Keratinocyte (primary cell): ENCODE data around the gene SLC1A2. TPM values are rescaled to one million over a fixed set of nuclear protein-coding genes. Genes with fewer than 3 reads are reported as not detected.

ENCODE experiments used
- DNase-seq: peaks from one replicate; pipeline ENCODE4 v3.0.0-alpha.2; 2011; ENCODE audit warnings: low read depth, missing footprints, low spot score
- FAIRE-seq: peaks from 2 replicates; lab custom pipeline; 2011; peaks lifted over from hg19 to GRCh38; lab: Jason Lieb, UNC
- H2AFZ ChIP-seq: 2 replicates; pipeline ENCODE4 v1.6.0; 2012; ENCODE audit warnings: low read length, control low read depth, inconsistent platforms; ENCODE audit not compliant: control insufficient read depth
- H3K27ac ChIP-seq: 2 replicates; pipeline ENCODE4 v1.5.1; 2011; ENCODE audit warnings: low read length; ENCODE audit not compliant: control insufficient read depth, insufficient read depth
- H3K27me3 ChIP-seq: 3 replicates; pipeline ENCODE4 v1.6.0; 2011; ENCODE audit warnings: low read length; ENCODE audit not compliant: control insufficient read depth, insufficient read depth; ENCODE audit errors: extremely low read depth
- H3K36me3 ChIP-seq, 2 experiments: 2 replicates in 1 of 2; 3 replicates in 1 of 2; pipeline ENCODE4 v1.5.1; 2011; ENCODE audit warnings: low read length in 2 of 2, mild to moderate bottlenecking in 1 of 2; ENCODE audit not compliant: control insufficient read depth in 2 of 2, insufficient read depth in 2 of 2; ENCODE audit errors: extremely low read depth in 1 of 2
- H3K4me1 ChIP-seq: 3 replicates; pipeline ENCODE4 v1.5.1; 2011; ENCODE audit warnings: low read length; ENCODE audit not compliant: control insufficient read depth, insufficient read depth; ENCODE audit errors: extremely low read depth
- H3K4me2 ChIP-seq: 3 replicates; pipeline ENCODE4 v1.6.0; 2011; ENCODE audit warnings: low read depth, low read length; ENCODE audit not compliant: control insufficient read depth, insufficient read depth; ENCODE audit errors: extremely low read depth
- H3K4me3 ChIP-seq, 3 experiments: fragments of 200-600 bp in 1 of 3; sonication (generic) in 1 of 3; 2 replicates in 2 of 3; 3 replicates in 1 of 3; pipeline ENCODE4 v1.5.1; 2011 to 2016; ENCODE audit warnings: low read length in 3 of 3, mild to moderate bottlenecking in 3 of 3, control low read depth in 2 of 3, inconsistent platforms in 1 of 3, low read depth in 1 of 3, mixed read lengths in 1 of 3, mixed run types in 1 of 3, moderate library complexity in 1 of 3; ENCODE audit not compliant: control insufficient read depth in 2 of 3, insufficient read depth in 2 of 3; ENCODE audit errors: extremely low read depth in 1 of 3
- H3K79me2 ChIP-seq: 2 replicates; pipeline ENCODE4 v1.6.0; 2012; ENCODE audit warnings: low read length; ENCODE audit not compliant: control insufficient read depth, insufficient read depth
- H3K9ac ChIP-seq: 3 replicates; pipeline ENCODE4 v1.6.0; 2011; ENCODE audit warnings: low read length; ENCODE audit not compliant: control insufficient read depth, insufficient read depth; ENCODE audit errors: extremely low read depth
- H3K9me1 ChIP-seq: 3 replicates; pipeline ENCODE4 v1.6.0; 2011; ENCODE audit warnings: low read length; ENCODE audit not compliant: control insufficient read depth, insufficient read depth; ENCODE audit errors: extremely low read depth
- H3K9me3 ChIP-seq: 2 replicates; pipeline ENCODE4 v1.5.1; 2012; ENCODE audit warnings: low read depth, low read length; ENCODE audit not compliant: control insufficient read depth
- H4K20me1 ChIP-seq: 3 replicates; pipeline ENCODE4 v1.6.0; 2011; ENCODE audit warnings: low read length; ENCODE audit not compliant: control insufficient read depth, insufficient read depth; ENCODE audit errors: extremely low read depth
- EZH2 ChIP-seq: IDR thresholded peaks from one replicate; pipeline ENCODE4 v1.6.1; 2012; ENCODE audit warnings: inconsistent platforms, mild to moderate bottlenecking, low read length, moderate library complexity
- dilution Hi-C: fragments of 300-500 bp; cut with MboI; formaldehyde crosslinking; loops from one replicate; pipeline ENCODE4 v1.7.0; 2020; ENCODE audit warnings: low sequenced_read_pairs; ENCODE audit not compliant: extremely low pct_ligation_motif_present
- polyA plus RNA-seq, 5 experiments: library from polyadenylated mRNA; depleted of rRNA in 3 of 5; stranded (reverse) in 3 of 5; stranded (forward) in 1 of 5; unstranded in 1 of 5; fragments of >200 nt; gene quantifications; 1 replicate in 1 of 5; 2 replicates in 3 of 5; 3 replicates in 1 of 5; pipeline versions ENCODE4 v1.2.1 to v1.2.3, GENCODE V29; 2011 to 2012; ENCODE audit warnings: missing spikeins in 2 of 5, low read depth in 1 of 5, low replicate concordance in 1 of 5
- TF ChIP-seq, protein P1 (sequence below), 3 experiments: IDR thresholded peaks in 1 of 3; conservative IDR thresholded peaks in 1 of 3; optimal IDR thresholded peaks in 1 of 3; 2 replicates in 2 of 3; 3 replicates in 1 of 3; pipeline versions ENCODE3 to v1.5.1; 2011; ENCODE audit warnings: low read length in 3 of 3, mild to moderate bottlenecking in 3 of 3, moderate library complexity in 2 of 3, control low read depth in 1 of 3, inconsistent platforms in 1 of 3; ENCODE audit not compliant: insufficient read depth in 2 of 3; ENCODE audit errors: extremely low read depth in 1 of 3

SLC1A2 gene
- polyA plus RNA-seq, 1 donor (not counting 4 experiments of a cell fraction or from before 2014, with no cell fraction given): under 0.01 TPM

DNA sequence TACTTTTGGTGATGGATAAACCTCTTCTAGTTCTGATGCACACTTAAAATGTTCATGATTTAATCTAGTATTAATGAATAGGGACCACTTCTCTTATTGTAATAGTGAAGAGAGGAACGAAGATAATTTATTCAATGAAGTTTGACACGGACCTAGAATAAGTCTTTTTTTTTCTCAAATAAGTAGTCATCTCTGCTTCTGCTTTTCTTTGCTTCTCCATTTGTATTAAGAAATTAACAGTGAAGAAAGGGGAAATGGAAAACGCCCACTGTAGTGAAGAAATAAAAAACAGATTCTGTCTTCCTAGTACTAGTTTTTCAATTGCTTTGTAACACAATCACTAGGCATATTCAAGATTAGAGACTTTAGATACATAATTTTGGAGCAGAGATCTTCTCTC lies 207.4 kb downstream of the SLC1A2 start:
- Histone ChIP-seq H3K9me1 (peaks cover 2% of the 10 kb centered on the region), H3K4me2 (no peak overlapping the region), H3K79me2 (peaks cover 15% of the 10 kb centered on the region), H4K20me1 (no peaks in the 10 kb centered on the region), H3K4me3 (no peak overlapping the region), H3K9me3 (no peaks in the 10 kb centered on the region), H3K36me3 (peaks cover 30 to 53% of the 10 kb centered on the region in 2 experiments), H3K27me3 (no peaks in the 10 kb centered on the region), H3K9ac (no peak overlapping the region), H3K4me1 (peaks cover 15% of the 10 kb centered on the region), H2AFZ (no peak overlapping the region), H3K27ac (no peak overlapping the region)
- dilution Hi-C loops: no loop called here
- no peak for FAIRE-seq
- no peak for DNase-seq
- TF ChIP-seq, protein P1, sequence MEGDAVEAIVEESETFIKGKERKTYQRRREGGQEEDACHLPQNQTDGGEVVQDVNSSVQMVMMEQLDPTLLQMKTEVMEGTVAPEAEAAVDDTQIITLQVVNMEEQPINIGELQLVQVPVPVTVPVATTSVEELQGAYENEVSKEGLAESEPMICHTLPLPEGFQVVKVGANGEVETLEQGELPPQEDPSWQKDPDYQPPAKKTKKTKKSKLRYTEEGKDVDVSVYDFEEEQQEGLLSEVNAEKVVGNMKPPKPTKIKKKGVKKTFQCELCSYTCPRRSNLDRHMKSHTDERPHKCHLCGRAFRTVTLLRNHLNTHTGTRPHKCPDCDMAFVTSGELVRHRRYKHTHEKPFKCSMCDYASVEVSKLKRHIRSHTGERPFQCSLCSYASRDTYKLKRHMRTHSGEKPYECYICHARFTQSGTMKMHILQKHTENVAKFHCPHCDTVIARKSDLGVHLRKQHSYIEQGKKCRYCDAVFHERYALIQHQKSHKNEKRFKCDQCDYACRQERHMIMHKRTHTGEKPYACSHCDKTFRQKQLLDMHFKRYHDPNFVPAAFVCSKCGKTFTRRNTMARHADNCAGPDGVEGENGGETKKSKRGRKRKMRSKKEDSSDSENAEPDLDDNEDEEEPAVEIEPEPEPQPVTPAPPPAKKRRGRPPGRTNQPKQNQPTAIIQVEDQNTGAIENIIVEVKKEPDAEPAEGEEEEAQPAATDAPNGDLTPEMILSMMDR (optimal IDR thresholded peaks at IDR 0.05 in 1 of 3, IDR thresholded peaks at IDR 0.05 in 1 of 3, conservative IDR thresholded peaks at IDR 0.05 in 1 of 3; ENCODE audit: extremely low read depth in 1 of 3, insufficient read depth in 2 of 3, low read length in 3 of 3): no peak
- TF ChIP-seq EZH2: no peak

DNA sequence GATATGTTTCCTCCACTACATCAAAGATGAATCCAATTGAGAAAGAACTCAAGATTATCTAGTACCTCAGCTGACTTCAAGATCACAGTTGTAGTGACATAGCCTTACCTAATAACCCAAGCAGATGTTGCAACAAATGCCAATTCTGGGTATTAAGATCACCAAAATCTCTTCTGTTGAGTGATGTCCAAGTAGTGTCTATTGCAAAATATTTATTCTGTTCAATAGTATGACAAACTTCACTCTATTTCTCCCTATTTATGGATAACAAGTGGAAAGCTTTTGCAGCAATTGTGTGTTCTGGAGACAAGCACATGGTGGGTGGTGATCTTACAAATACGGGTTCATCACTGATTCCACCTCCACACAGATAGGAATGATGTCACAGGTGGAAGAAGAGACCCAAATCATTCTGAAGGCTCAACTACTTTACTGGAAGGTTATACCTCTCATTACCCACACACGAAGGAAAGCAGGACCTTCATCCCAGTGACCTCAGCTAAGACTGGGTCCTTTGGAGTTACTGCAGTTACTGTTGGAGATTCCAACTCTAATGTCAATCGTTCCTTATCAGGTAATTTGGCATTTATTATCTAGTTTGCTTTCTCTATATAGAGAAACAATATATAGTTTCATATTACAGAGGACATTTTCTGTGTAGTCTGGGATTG lies 208.3 kb downstream of the SLC1A2 start:
- Histone ChIP-seq H3K36me3 (peaks cover 31 to 46% of the 10 kb centered on the region in 2 experiments), H3K9me3 (no peaks in the 10 kb centered on the region), H3K27ac (no peak overlapping the region), H3K79me2 (peaks cover 15% of the 10 kb centered on the region), H4K20me1 (no peaks in the 10 kb centered on the region), H2AFZ (no peak overlapping the region), H3K4me3 (no peak overlapping the region), H3K27me3 (no peaks in the 10 kb centered on the region), H3K9ac (no peak overlapping the region), H3K9me1 (peaks cover 2% of the 10 kb centered on the region), H3K4me1 (peaks cover 7% of the 10 kb centered on the region), H3K4me2 (no peak overlapping the region)
- no peak for DNase-seq
- no peak for FAIRE-seq
- TF ChIP-seq, protein P1 (optimal IDR thresholded peaks at IDR 0.05 in 1 of 3, IDR thresholded peaks at IDR 0.05 in 1 of 3, conservative IDR thresholded peaks at IDR 0.05 in 1 of 3; ENCODE audit: extremely low read depth in 1 of 3, insufficient read depth in 2 of 3, low read length in 3 of 3): no peak
- no peak for TF ChIP-seq EZH2
- dilution Hi-C loops: no loop called here
